Adrenal gland (tissue), 12 donors: ENCODE measurements around the gene LTB4R. TPM values are rescaled to one million over a fixed set of nuclear protein-coding genes. Genes with fewer than 3 reads are reported as not detected.

Source experiments
- DNase-seq, 7 donors: peaks; one replicate each; pipeline ENCODE4 v3.0.0-alpha.2; 2019 to 2020
- H3K27ac ChIP-seq, 5 donors: fragments of 200-600 bp; sonication (generic) in 4 of 5; 1 replicate in 3 of 5; 2 replicates in 2 of 5; pipeline versions ENCODE4 v1.5.1 to v1.8.0; 2016 to 2020; ENCODE audit warnings: mild to moderate bottlenecking in 1 of 5
- H3K27me3 ChIP-seq: fragments of 200-600 bp; 2 replicates; pipeline ENCODE4 v1.8.0; 2021
- H3K36me3 ChIP-seq, 2 donors: fragments of 200-600 bp; replicated peaks in 1 of 2; 1 replicate in 1 of 2; 2 replicates in 1 of 2; pipeline versions ENCODE4 v1.5.1 to v1.8.0; 2018 to 2022
- H3K4me1 ChIP-seq, 2 donors: fragments of 200-600 bp; replicated peaks in 1 of 2; 1 replicate in 1 of 2; 2 replicates in 1 of 2; pipeline versions ENCODE4 v1.5.1 to v1.8.0; 2018 to 2021
- H3K4me3 ChIP-seq, 4 donors: fragments of 200-600 bp; sonication (generic) in 3 of 4; one replicate each; pipeline ENCODE4 v1.5.1; 2016 to 2018
- H3K9me3 ChIP-seq, 3 donors: fragments of 200-600 bp; sonication (generic) in 1 of 3; replicated peaks in 1 of 3; 1 replicate in 2 of 3; 2 replicates in 1 of 3; pipeline versions ENCODE4 v1.5.1 to v1.8.0; 2016 to 2021
- CTCF ChIP-seq, 6 experiments: fragments of 450-650 bp in 4 of 6; fragments of 200-600 bp in 2 of 6; sonication (generic) in 1 of 6; IDR thresholded peaks; 1 replicate in 5 of 6; 2 replicates in 1 of 6; pipeline versions ENCODE4 v1.5.1 to v1.8.0; 2016 to 2021; ENCODE audit warnings: antibody characterized with exemption in 6 of 6, mild to moderate bottlenecking in 2 of 6, moderate library complexity in 1 of 6
- POLR2A ChIP-seq, 2 donors: fragments of 450-650 bp; IDR thresholded peaks; one replicate each; pipeline ENCODE4 v1.6.1; 2017; ENCODE audit warnings: antibody characterized with exemption in 2 of 2, mild to moderate bottlenecking in 2 of 2, moderate library complexity in 1 of 2
- WGBS, 4 donors: extraction: QIAGEN DNeasy Blood & Tissue Kit in 2 of 4; methylation state at CpG; one replicate each; pipeline versions ENCODE4 v1.1.5 to v1.1.7; 2013 to 2017; 5-methylcytosine and 5-hydroxymethylcytosine counted together
- intact Hi-C, 2 donors: fragments of 100-400 bp; cut with DNase I; formaldehyde crosslinking; loops; one replicate each; pipeline versions ENCODE4 v1.14.1 to v1.15.0; 2022 to 2023
- polyA plus RNA-seq, 3 donors: library from polyadenylated mRNA; stranded (reverse); fragments of 200-250 nt in 2 of 3; fragments of 350-450 nt in 1 of 3; fragmentation: Illumina TruSeq in 1 of 3; extraction: RNeasy Lipid Tissue Mini Kit (QIAGEN cat#74804) in 1 of 3; gene quantifications; one replicate each; pipeline ENCODE4 v1.2.3, GENCODE V29; 2013 to 2014
- total RNA-seq, 9 donors: library from RNA; depleted of rRNA in 4 of 9; stranded (reverse); fragments of >200 nt in 4 of 9; fragments of 120-200 nt in 1 of 9; fragmentation: NEBNext Ultra II Directional in 1 of 9; extraction: Animal tissue kit (Norgen Biotek cat#: 25700) in 1 of 9; gene quantifications; one replicate each; pipeline versions ENCODE4 v1.1.0 to v1.2.4, GENCODE V29; 2013 to 2023
- donor health status: healthy with polysubstance abuse.
- donor health status: Bipolar disorder and iron deficiency.
- donor health status: DM: yes; HTN: yes; CAD: no.
- donor health status: DM: no; HTN: no; CAD: no.
- donor health status: DM: no; HTN: no; CAD: no.
- donor health status: DM: yes; HTN: yes; CAD: no.

The LTB4R gene
- total and polyA plus RNA-seq, 12 donors, result 1.4 to 30.2 (median 11.6) TPM

GRCh38 chr14:24289649-24290280, 21.5 kb upstream of the LTB4R start:
- H3K4me1 ChIP-seq, result no peaks in the 10 kb centered on the region
- H3K9me3 ChIP-seq, result no peaks in the 10 kb centered on the region
- 71 to 81% (median 81%) methylated on average over 6 of the region's 6 CpGs for WGBS, 4 donors
- peaks cover 0 to 27% of the 10 kb centered on the region in 2 donors for H3K36me3 ChIP-seq
- no peak for DNase-seq
- H3K4me3 ChIP-seq, result no peak overlapping the region
- no peak overlapping the region for H3K27ac ChIP-seq
- no peaks in the 10 kb centered on the region for H3K27me3 ChIP-seq
- TF ChIP-seq POLR2A (IDR thresholded peaks at IDR 0.05), result no peak
- no peak for TF ChIP-seq CTCF (IDR thresholded peaks at IDR 0.05)
- intact Hi-C loops, result loop anchor here in 1 of 2 donors (10.0 kb wide), 1 partner anchor 235 kb away; the partner anchor contains the start of gene CARMIL3

GRCh38 chr14:24290746-24291145, 20.6 kb upstream of the LTB4R start:
- Histone ChIP-seq H3K4me1 (no peaks in the 10 kb centered on the region), H3K36me3 (peaks cover 0 to 32% of the 10 kb centered on the region in 2 donors), H3K9me3 (no peaks in the 10 kb centered on the region), H3K4me3 (no peak overlapping the region), H3K27me3 (no peaks in the 10 kb centered on the region), H3K27ac (no peak overlapping the region)
- intact Hi-C loops, result loop anchor here in 1 of 2 donors (10.0 kb wide), 1 partner anchor 236 kb away; the partner anchor contains the start of gene CARMIL3
- TF ChIP-seq POLR2A (IDR thresholded peaks at IDR 0.05) (no peak), CTCF (IDR thresholded peaks at IDR 0.05) (no peak)
- WGBS, 4 donors, result 74 to 84% (median 79%) methylated on average over 9 of the region's 9 CpGs
- no peak for DNase-seq

- TF ChIP-seq POLR2A (IDR thresholded peaks at IDR 0.05) (no peak), CTCF (IDR thresholded peaks at IDR 0.05) (no peak)
- H3K4me1 ChIP-seq, result peaks cover 0 to under 1% of the 10 kb centered on the region in 2 donors
- 87 to 99% (median 89%) methylated on average over 3 of the region's 3 CpGs for WGBS, 4 donors
- H3K27ac ChIP-seq, result no peak overlapping the region
- peaks cover 0 to 38% of the 10 kb centered on the region in 2 donors for H3K36me3 ChIP-seq
- no peak for DNase-seq
- H3K27me3 ChIP-seq, result no peaks in the 10 kb centered on the region
- H3K4me3 ChIP-seq, result no peak overlapping the region
- no peaks in the 10 kb centered on the region for H3K9me3 ChIP-seq
- intact Hi-C loops, result loop anchor here in 1 of 2 donors (10.0 kb wide), 1 partner anchor 237 kb away; the partner anchor contains the start of gene CARMIL3
Observed at GRCh38 chr14:24291446-24292117, 19.7 kb upstream of the LTB4R start.

GRCh38 chr14:24292118-24292807, 19.0 kb upstream of the LTB4R start:
- WGBS, 4 donors, result 83 to 90% (median 88%) methylated on average over 10 to 11 of the region's 11 CpGs
- H3K4me1 ChIP-seq, result peaks cover 0 to 7% of the 10 kb centered on the region in 2 donors
- intact Hi-C loops, result loop anchor here in 1 of 2 donors (10.0 kb wide), 1 partner anchor 237 kb away; the partner anchor contains the start of gene CARMIL3
- no peaks in the 10 kb centered on the region for H3K27me3 ChIP-seq
- H3K27ac ChIP-seq, result no peak overlapping the region
- no peak for TF ChIP-seq POLR2A (IDR thresholded peaks at IDR 0.05)
- TF ChIP-seq CTCF (IDR thresholded peaks at IDR 0.05), result no peak
- no peak overlapping the region for H3K4me3 ChIP-seq
- peaks cover 0 to 38% of the 10 kb centered on the region in 2 donors for H3K36me3 ChIP-seq
- DNase-seq, result no peak
- no peaks in the 10 kb centered on the region for H3K9me3 ChIP-seq
